Peyer's patch (tissue), 4 donors: Measurements from ENCODE around the gene PPP4R3C. TPM values are rescaled to one million over a fixed set of nuclear protein-coding genes. Genes with fewer than 3 reads are reported as not detected.
"Not testable (repeated sequence)": the region's sequence is repeated elsewhere in the genome, so short reads cannot be mapped to it uniquely, and the experiment has no call there.

Source experiments
- DNase-seq, 3 donors: peaks; one replicate each; pipeline ENCODE4 v3.0.0-alpha.2; 2017 to 2019
- H3K27ac ChIP-seq, 4 donors: fragments of 200-600 bp; sonication (generic); one replicate each; pipeline ENCODE4 v1.5.1; 2016 to 2019
- H3K27me3 ChIP-seq, 2 donors: fragments of 200-600 bp; sonication (generic); one replicate each; pipeline ENCODE4 v1.5.1; 2019
- H3K36me3 ChIP-seq, 3 donors: fragments of 200-600 bp; sonication (generic); one replicate each; pipeline ENCODE4 v1.5.1; 2016 to 2019
- H3K4me1 ChIP-seq, 4 donors: fragments of 200-600 bp; sonication (generic); one replicate each; pipeline ENCODE4 v1.5.1; 2016 to 2019
- H3K4me3 ChIP-seq, 4 donors: fragments of 200-600 bp; sonication (generic); 1 replicate in 3 of 4; 2 replicates in 1 of 4; pipeline ENCODE4 v1.5.1; 2016 to 2019; ENCODE audit warnings: mild to moderate bottlenecking in 1 of 4
- H3K9me3 ChIP-seq, 4 donors: fragments of 200-600 bp; sonication (generic); one replicate each; pipeline ENCODE4 v1.5.1; 2016 to 2019; ENCODE audit warnings: mild to moderate bottlenecking in 1 of 4
- CTCF ChIP-seq, 6 experiments: fragments of 450-650 bp in 4 of 6; fragments of 200-600 bp in 2 of 6; sonication (generic) in 1 of 6; IDR thresholded peaks; one replicate each; pipeline ENCODE4 v1.5.1; 2017 to 2019; ENCODE audit warnings: antibody characterized with exemption in 6 of 6, mild to moderate bottlenecking in 3 of 6, moderate library complexity in 1 of 6
- POLR2A ChIP-seq, 2 donors: fragments of 450-650 bp; IDR thresholded peaks; one replicate each; pipeline ENCODE4 v1.5.1; 2017; ENCODE audit warnings: antibody characterized with exemption in 2 of 2, mild to moderate bottlenecking in 2 of 2, moderate library complexity in 2 of 2
- total RNA-seq, 4 donors: library from RNA; depleted of rRNA; stranded (reverse); fragments of >200 nt; gene quantifications; one replicate each; pipeline ENCODE4 v1.1.0, GENCODE V29; 2016

Gene PPP4R3C
- not detected for total RNA-seq

- no peak for DNase-seq
- no peak within 1 kb of the TSS for H3K27ac ChIP-seq
- TF ChIP-seq CTCF (IDR thresholded peaks at IDR 0.05) = no peak
- no peak for TF ChIP-seq POLR2A (IDR thresholded peaks at IDR 0.05)
- H3K4me3 ChIP-seq = no peak within 1 kb of the TSS
- H3K9me3 ChIP-seq = no peaks in the 10 kb centered on the region
- no peaks in the 10 kb centered on the region for H3K27me3 ChIP-seq
- H3K4me1 ChIP-seq = no peaks in the 10 kb centered on the region
- no peaks in the 10 kb centered on the region for H3K36me3 ChIP-seq
Observed at GRCh38 chrX:27463187-27463586, at the start of gene PPP4R3C. Gene PPP4R3C, minus strand, starts transcription at chrX:27463341. Its CDS starts 45 bp downstream, at chrX:27463296.

DNA sequence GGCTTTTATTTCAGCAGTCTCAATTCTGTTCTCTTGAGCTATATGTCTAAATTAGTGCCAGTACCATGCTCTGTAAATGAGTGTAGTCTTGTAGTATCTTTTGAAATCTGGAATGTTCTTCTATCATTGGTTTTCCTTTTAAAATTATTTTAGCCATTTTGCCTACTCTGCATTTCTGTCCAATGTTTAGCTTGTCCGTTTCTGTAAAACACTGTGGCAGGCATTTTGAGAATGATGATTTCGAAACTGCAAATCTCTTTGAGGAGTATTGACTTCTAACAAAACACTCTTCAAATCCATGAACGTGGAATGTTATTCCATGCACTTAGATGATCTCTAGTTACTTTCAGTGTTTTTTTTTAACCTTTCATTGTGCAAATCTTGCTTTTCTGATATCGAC lies 28.3 kb upstream of the PPP4R3C start:
- no peaks in the 10 kb centered on the region for H3K27me3 ChIP-seq
- TF ChIP-seq POLR2A (IDR thresholded peaks at IDR 0.05) (no peak), CTCF (IDR thresholded peaks at IDR 0.05) (no peak)
- no peak overlapping the region for H3K27ac ChIP-seq
- H3K4me1 ChIP-seq = no peaks in the 10 kb centered on the region
- no peaks in the 10 kb centered on the region for H3K9me3 ChIP-seq
- H3K36me3 ChIP-seq = no peaks in the 10 kb centered on the region
- no peak overlapping the region for H3K4me3 ChIP-seq
- no peak for DNase-seq

DNA sequence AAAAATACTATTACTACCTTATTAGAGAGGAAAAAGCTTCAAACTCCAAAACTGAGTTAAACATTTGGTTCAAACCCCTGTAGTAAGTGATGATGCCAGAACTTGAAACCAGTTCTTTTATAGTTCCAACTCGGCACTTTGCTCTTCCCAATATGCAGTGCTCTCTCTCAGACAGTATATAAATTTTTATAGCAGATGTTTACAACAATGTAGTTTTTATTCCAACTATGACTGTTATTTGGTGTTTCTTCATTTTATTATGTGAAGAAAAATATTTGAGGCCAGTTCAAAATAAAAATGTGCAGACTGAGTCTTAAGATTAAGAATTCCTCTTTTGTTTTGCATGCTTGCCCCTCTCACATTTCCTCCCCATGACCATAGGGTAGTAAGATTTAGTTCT lies 2.9 kb upstream of the PPP4R3C start:
- H3K36me3 ChIP-seq = no peaks in the 10 kb centered on the region
- no peak overlapping the region for H3K27ac ChIP-seq
- TF ChIP-seq CTCF (IDR thresholded peaks at IDR 0.05) (no peak), POLR2A (IDR thresholded peaks at IDR 0.05) (no peak)
- no peaks in the 10 kb centered on the region for H3K9me3 ChIP-seq
- H3K4me1 ChIP-seq = no peaks in the 10 kb centered on the region
- no peak overlapping the region for H3K4me3 ChIP-seq
- H3K27me3 ChIP-seq = no peaks in the 10 kb centered on the region
- DNase-seq = no peak

- no peak for DNase-seq
- H3K4me1 ChIP-seq = no peaks in the 10 kb centered on the region
- H3K36me3 ChIP-seq = no peaks in the 10 kb centered on the region
- no peak for TF ChIP-seq CTCF (IDR thresholded peaks at IDR 0.05)
- TF ChIP-seq POLR2A (IDR thresholded peaks at IDR 0.05) = no peak
- no peaks in the 10 kb centered on the region for H3K27me3 ChIP-seq
- no peaks in the 10 kb centered on the region for H3K9me3 ChIP-seq
- H3K27ac ChIP-seq = no peak overlapping the region
- H3K4me3 ChIP-seq = no peak overlapping the region
Observed at GRCh38 chrX:27465036-27465435, 1.9 kb upstream of the PPP4R3C start.

DNA sequence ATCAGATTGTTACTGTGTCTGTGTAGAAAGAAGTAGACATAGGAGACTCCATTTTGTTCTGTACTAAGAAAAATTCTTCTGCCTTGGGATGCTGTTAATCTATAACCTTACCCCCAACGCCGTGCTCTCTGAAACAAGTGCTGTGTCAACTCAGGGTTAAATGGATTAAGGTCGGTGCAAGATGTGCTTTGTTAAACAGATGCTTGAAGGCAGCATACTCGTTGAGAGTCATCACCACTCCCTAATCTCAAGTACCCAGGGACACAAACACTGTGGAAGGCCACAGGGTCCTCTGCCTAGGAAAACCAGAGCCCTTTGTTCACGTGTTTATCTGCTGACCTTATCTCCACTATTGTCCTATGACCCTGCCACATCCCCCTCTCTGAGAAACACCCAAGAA lies 4.0 kb downstream of the PPP4R3C start:
- H3K4me3 ChIP-seq, H3K27me3 ChIP-seq, H3K36me3 ChIP-seq, H3K27ac ChIP-seq, H3K9me3 ChIP-seq, H3K4me1 ChIP-seq, DNase-seq: not testable (repeated sequence)

- not testable (repeated sequence) for H3K4me1 ChIP-seq
Observed at GRCh38 chrX:27458544-27458943, 4.6 kb downstream of the PPP4R3C start.

DNA sequence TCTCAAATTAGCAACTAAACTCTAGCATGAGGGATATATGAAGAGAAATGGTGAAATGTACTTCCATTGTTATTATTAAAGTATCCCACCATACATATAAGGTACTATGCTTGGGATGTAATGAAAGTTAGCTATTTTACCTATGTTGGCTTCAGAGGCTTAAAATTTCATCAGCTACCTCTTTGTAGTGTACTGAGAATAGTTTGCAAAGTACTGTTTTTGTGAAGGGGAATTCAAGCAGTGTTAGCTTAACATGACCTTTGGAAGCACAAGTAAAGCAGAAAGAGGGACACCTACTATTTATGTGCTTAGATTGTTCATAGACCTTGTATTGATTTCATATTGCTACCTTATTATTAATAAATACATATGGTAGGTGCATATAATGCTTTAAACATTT lies 11.8 kb downstream of the PPP4R3C start:
- no peaks in the 10 kb centered on the region for H3K36me3 ChIP-seq

More at GRCh38 chrX:27458544-27458943, 4.6 kb downstream of the PPP4R3C start:
- not testable (repeated sequence) for H3K4me3 ChIP-seq, H3K27ac ChIP-seq, H3K36me3 ChIP-seq, H3K27me3 ChIP-seq, H3K9me3 ChIP-seq, DNase-seq

More for the DNA sequence above, 11.8 kb downstream of the PPP4R3C start:
- Histone ChIP-seq H3K4me1 (no peaks in the 10 kb centered on the region), H3K9me3 (no peaks in the 10 kb centered on the region), H3K27ac (no peak overlapping the region), H3K4me3 (no peak overlapping the region), H3K27me3 (no peaks in the 10 kb centered on the region)
- no peak for TF ChIP-seq CTCF (IDR thresholded peaks at IDR 0.05)
- TF ChIP-seq POLR2A (IDR thresholded peaks at IDR 0.05) = no peak
- DNase-seq = no peak
